C4-2B (cell line): ENCODE measurements around the gene CD6.

ENCODE experiments used
- CTCF ChIP-seq: fragments of 450-650 bp; conservative IDR thresholded peaks from 2 replicates; pipeline ENCODE4 v1.5.1; 2017; ENCODE audit warnings: mild to moderate bottlenecking
- ZFX ChIP-seq: fragments of 450-650 bp; IDR thresholded peaks from 2 replicates; pipeline ENCODE4 v1.6.1; 2017

GRCh38 chr11:60930394-60930793, 41.1 kb upstream of the CD6 start:
- TF ChIP-seq CTCF (no peak), ZFX (no peak)
